Liver (tissue), 9 donors: Measurements from ENCODE around the gene RGCC. TPM values are rescaled to one million over a fixed set of nuclear protein-coding genes. Genes with fewer than 3 reads are reported as not detected.

Experiments
- DNase-seq: peaks from one replicate; pipeline ENCODE4 v3.0.0-alpha.2; 2017; ENCODE audit warnings: low spot score
- H3K27ac ChIP-seq, 2 donors: one replicate each; pipeline ENCODE4 v1.7.0; 2013; ENCODE audit warnings: inconsistent platforms in 2 of 2, low read length in 2 of 2, control low read depth in 1 of 2, low read depth in 1 of 2, mild to moderate bottlenecking in 1 of 2
- H3K27me3 ChIP-seq, 4 donors: one replicate each; pipeline versions ENCODE4 v1.6.1 to v1.7.0; 2013; ENCODE audit warnings: low read length in 3 of 4, inconsistent platforms in 1 of 4, mild to moderate bottlenecking in 1 of 4, moderate library complexity in 1 of 4; ENCODE audit not compliant: control insufficient read depth in 4 of 4, insufficient read depth in 4 of 4
- H3K36me3 ChIP-seq, 4 donors: one replicate each; pipeline versions ENCODE4 v1.6.1 to v1.7.0; 2013; ENCODE audit warnings: low read length in 3 of 4, mild to moderate bottlenecking in 3 of 4, low read depth in 1 of 4, moderate library complexity in 1 of 4; ENCODE audit not compliant: control insufficient read depth in 4 of 4, insufficient read depth in 3 of 4
- H3K4me1 ChIP-seq, 4 donors: one replicate each; pipeline versions ENCODE4 v1.6.1 to v1.7.0; 2013; ENCODE audit warnings: low read length in 3 of 4, mild to moderate bottlenecking in 3 of 4, moderate library complexity in 1 of 4; ENCODE audit not compliant: control insufficient read depth in 4 of 4, insufficient read depth in 4 of 4
- H3K4me3 ChIP-seq, 3 donors: one replicate each; pipeline versions ENCODE4 v1.6.1 to v1.7.0; 2013; ENCODE audit warnings: low read length in 3 of 3, control low read depth in 1 of 3, low read depth in 1 of 3, mild to moderate bottlenecking in 1 of 3
- H3K9ac ChIP-seq, 2 donors: one replicate each; pipeline ENCODE4 v1.7.0; 2013; ENCODE audit warnings: low read length in 2 of 2, mild to moderate bottlenecking in 2 of 2, moderate library complexity in 2 of 2, control low read depth in 1 of 2, low read depth in 1 of 2
- H3K9me3 ChIP-seq, 4 donors: one replicate each; pipeline versions ENCODE4 v1.6.1 to v1.7.0; 2013; ENCODE audit warnings: low read length in 3 of 4; ENCODE audit not compliant: control insufficient read depth in 4 of 4
- EGR1 ChIP-seq, 2 donors: IDR thresholded peaks; 2 replicates each; pipeline ENCODE4 v1.6.1; 2016 to 2018; ENCODE audit warnings: antibody characterized with exemption in 2 of 2, low read depth in 2 of 2
- FOXA1 ChIP-seq: IDR thresholded peaks from 2 replicates; pipeline ENCODE4 v1.6.1; 2016; ENCODE audit warnings: antibody characterized with exemption
- FOXA2 ChIP-seq: IDR thresholded peaks from 2 replicates; pipeline ENCODE4 v1.6.1; 2016; ENCODE audit warnings: antibody characterized with exemption
- GABPA ChIP-seq, 2 donors: IDR thresholded peaks in 1 of 2; conservative IDR thresholded peaks in 1 of 2; 2 replicates each; pipeline ENCODE4 v1.6.1; 2016; ENCODE audit warnings: antibody characterized with exemption in 2 of 2, mild to moderate bottlenecking in 1 of 2, moderate library complexity in 1 of 2
- HNF4A ChIP-seq, 2 donors: conservative IDR thresholded peaks; 2 replicates each; pipeline ENCODE4 v1.6.1; 2016; ENCODE audit warnings: antibody characterized with exemption in 2 of 2, mild to moderate bottlenecking in 2 of 2
- HNF4G ChIP-seq: IDR thresholded peaks from 2 replicates; pipeline ENCODE4 v1.6.1; 2016; ENCODE audit warnings: antibody characterized with exemption
- JUND ChIP-seq, 2 donors: IDR thresholded peaks; 2 replicates each; pipeline ENCODE4 v1.6.1; 2016; ENCODE audit warnings: antibody characterized with exemption in 2 of 2
- NR2F2 ChIP-seq: IDR thresholded peaks from 2 replicates; pipeline ENCODE4 v1.6.1; 2016; ENCODE audit warnings: antibody characterized with exemption
- RAD21 ChIP-seq, 2 donors: IDR thresholded peaks; 2 replicates each; pipeline ENCODE4 v1.6.1; 2016; ENCODE audit warnings: antibody characterized with exemption in 2 of 2, mild to moderate bottlenecking in 2 of 2
- RXRA ChIP-seq, 2 donors: IDR thresholded peaks; 2 replicates each; pipeline ENCODE4 v1.6.1; 2017 to 2018; ENCODE audit warnings: antibody characterized with exemption in 2 of 2, mild to moderate bottlenecking in 1 of 2
- SP1 ChIP-seq: IDR thresholded peaks from 2 replicates; pipeline ENCODE4 v1.6.1; 2018; ENCODE audit warnings: antibody characterized with exemption, mild to moderate bottlenecking
- TAF1 ChIP-seq: conservative IDR thresholded peaks from 2 replicates; pipeline ENCODE4 v1.6.1; 2016; ENCODE audit warnings: antibody characterized with exemption, mild to moderate bottlenecking
- YY1 ChIP-seq: IDR thresholded peaks from 2 replicates; pipeline ENCODE4 v1.6.1; 2016; ENCODE audit warnings: antibody characterized with exemption, mild to moderate bottlenecking
- WGBS: extraction: QIAGEN DNeasy Blood & Tissue Kit; methylation state at CpG from one replicate; pipeline ENCODE4 v1.1.7; 2013; 5-methylcytosine and 5-hydroxymethylcytosine counted together
- polyA plus RNA-seq, 2 donors: library from polyadenylated mRNA; stranded (reverse) in 1 of 2; unstranded in 1 of 2; fragments of 200-250 nt in 1 of 2; fragments of >200 nt in 1 of 2; fragmentation: Nextera tagmentation in 1 of 2; extraction: Ambion mirVana in 1 of 2; gene quantifications; one replicate each; pipeline versions ENCODE4 v1.2.1 to v1.2.3, GENCODE V29; 2013 to 2015
- total RNA-seq, 2 donors: library from RNA; depleted of rRNA; stranded (reverse); fragments of >200 nt; gene quantifications; one replicate each; pipeline ENCODE4 v1.2.3, GENCODE V29; 2014
- TF ChIP-seq, protein P1 (sequence below): IDR thresholded peaks from 2 replicates; pipeline ENCODE4 v1.6.1; 2016; ENCODE audit warnings: antibody characterized with exemption
- TF ChIP-seq, protein P2 (sequence below): fragments of 150-350 bp; IDR thresholded peaks from 2 replicates; pipeline ENCODE4 v1.5.1; 2017; ENCODE audit warnings: improper control_type of control experiment, low read depth, low read length; ENCODE audit not compliant: missing input control
- TF ChIP-seq, protein P3 (sequence below): IDR thresholded peaks from 2 replicates; pipeline ENCODE4 v1.6.1; 2016; ENCODE audit warnings: antibody characterized with exemption, mild to moderate bottlenecking
- TF ChIP-seq, protein P4 (sequence below): IDR thresholded peaks from 2 replicates; pipeline ENCODE4 v1.6.1; 2016; ENCODE audit warnings: antibody characterized with exemption
- TF ChIP-seq, protein P5 (sequence below): IDR thresholded peaks from 2 replicates; pipeline ENCODE4 v1.6.1; 2016; ENCODE audit warnings: antibody characterized with exemption
- donor health status: healthy.
- donor health status: healthy.
- donor health status: healthy.
- donor health status: healthy.
- donor health status: healthy.

RGCC gene
- total and polyA plus RNA-seq, 4 donors: 0.59 to 96.7 (median 1.3) TPM

DNA sequence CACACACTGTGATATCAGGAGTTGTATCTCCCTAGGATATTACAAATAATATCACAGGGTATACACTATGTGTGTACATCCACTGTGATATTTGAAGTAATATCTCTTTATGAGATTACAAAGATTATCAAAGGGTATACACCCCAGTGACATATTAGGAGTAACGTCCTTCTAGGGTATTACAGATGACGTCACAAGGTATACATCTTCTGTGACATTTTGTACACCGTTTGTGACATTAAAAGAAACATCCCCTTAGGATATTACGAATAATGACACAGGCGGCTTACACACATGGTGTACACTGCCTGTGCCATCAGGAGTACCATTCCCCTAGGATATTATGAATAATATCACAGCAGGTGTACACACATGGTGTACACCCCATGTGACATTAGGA, 13.4 kb upstream of the RGCC start:
- Histone ChIP-seq H3K27me3 (no peaks in the 10 kb centered on the region), H3K4me1 (no peaks in the 10 kb centered on the region), H3K36me3 (no peaks in the 10 kb centered on the region), H3K4me3 (no peak overlapping the region), H3K9me3 (no peaks in the 10 kb centered on the region), H3K9ac (no peak overlapping the region), H3K27ac (no peak overlapping the region)
- 85% methylated on average over 5 of the region's 5 CpGs for WGBS
- no peak for DNase-seq
- no peak for TF ChIP-seq NR2F2
- no peak for TF ChIP-seq RAD21 (IDR thresholded peaks at IDR 0.05)
- no peak for TF ChIP-seq HNF4A (conservative IDR thresholded peaks at IDR 0.05)
- TF ChIP-seq RXRA (IDR thresholded peaks at IDR 0.05): no peak
- TF ChIP-seq, protein P1, sequence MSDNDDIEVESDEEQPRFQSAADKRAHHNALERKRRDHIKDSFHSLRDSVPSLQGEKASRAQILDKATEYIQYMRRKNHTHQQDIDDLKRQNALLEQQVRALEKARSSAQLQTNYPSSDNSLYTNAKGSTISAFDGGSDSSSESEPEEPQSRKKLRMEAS: no peak
- TF ChIP-seq, protein P2, sequence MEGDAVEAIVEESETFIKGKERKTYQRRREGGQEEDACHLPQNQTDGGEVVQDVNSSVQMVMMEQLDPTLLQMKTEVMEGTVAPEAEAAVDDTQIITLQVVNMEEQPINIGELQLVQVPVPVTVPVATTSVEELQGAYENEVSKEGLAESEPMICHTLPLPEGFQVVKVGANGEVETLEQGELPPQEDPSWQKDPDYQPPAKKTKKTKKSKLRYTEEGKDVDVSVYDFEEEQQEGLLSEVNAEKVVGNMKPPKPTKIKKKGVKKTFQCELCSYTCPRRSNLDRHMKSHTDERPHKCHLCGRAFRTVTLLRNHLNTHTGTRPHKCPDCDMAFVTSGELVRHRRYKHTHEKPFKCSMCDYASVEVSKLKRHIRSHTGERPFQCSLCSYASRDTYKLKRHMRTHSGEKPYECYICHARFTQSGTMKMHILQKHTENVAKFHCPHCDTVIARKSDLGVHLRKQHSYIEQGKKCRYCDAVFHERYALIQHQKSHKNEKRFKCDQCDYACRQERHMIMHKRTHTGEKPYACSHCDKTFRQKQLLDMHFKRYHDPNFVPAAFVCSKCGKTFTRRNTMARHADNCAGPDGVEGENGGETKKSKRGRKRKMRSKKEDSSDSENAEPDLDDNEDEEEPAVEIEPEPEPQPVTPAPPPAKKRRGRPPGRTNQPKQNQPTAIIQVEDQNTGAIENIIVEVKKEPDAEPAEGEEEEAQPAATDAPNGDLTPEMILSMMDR: no peak
- TF ChIP-seq, protein P3, sequence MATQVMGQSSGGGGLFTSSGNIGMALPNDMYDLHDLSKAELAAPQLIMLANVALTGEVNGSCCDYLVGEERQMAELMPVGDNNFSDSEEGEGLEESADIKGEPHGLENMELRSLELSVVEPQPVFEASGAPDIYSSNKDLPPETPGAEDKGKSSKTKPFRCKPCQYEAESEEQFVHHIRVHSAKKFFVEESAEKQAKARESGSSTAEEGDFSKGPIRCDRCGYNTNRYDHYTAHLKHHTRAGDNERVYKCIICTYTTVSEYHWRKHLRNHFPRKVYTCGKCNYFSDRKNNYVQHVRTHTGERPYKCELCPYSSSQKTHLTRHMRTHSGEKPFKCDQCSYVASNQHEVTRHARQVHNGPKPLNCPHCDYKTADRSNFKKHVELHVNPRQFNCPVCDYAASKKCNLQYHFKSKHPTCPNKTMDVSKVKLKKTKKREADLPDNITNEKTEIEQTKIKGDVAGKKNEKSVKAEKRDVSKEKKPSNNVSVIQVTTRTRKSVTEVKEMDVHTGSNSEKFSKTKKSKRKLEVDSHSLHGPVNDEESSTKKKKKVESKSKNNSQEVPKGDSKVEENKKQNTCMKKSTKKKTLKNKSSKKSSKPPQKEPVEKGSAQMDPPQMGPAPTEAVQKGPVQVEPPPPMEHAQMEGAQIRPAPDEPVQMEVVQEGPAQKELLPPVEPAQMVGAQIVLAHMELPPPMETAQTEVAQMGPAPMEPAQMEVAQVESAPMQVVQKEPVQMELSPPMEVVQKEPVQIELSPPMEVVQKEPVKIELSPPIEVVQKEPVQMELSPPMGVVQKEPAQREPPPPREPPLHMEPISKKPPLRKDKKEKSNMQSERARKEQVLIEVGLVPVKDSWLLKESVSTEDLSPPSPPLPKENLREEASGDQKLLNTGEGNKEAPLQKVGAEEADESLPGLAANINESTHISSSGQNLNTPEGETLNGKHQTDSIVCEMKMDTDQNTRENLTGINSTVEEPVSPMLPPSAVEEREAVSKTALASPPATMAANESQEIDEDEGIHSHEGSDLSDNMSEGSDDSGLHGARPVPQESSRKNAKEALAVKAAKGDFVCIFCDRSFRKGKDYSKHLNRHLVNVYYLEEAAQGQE: no peak
- no peak for TF ChIP-seq FOXA1
- TF ChIP-seq TAF1: no peak
- no peak for TF ChIP-seq HNF4G
- TF ChIP-seq YY1: no peak
- TF ChIP-seq, protein P4, sequence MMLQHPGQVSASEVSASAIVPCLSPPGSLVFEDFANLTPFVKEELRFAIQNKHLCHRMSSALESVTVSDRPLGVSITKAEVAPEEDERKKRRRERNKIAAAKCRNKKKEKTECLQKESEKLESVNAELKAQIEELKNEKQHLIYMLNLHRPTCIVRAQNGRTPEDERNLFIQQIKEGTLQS: no peak
- no peak for TF ChIP-seq JUND (IDR thresholded peaks at IDR 0.05)
- TF ChIP-seq GABPA (IDR thresholded peaks at IDR 0.05 in 1 of 2, conservative IDR thresholded peaks at IDR 0.05 in 1 of 2): no peak
- no peak for TF ChIP-seq SP1
- TF ChIP-seq, protein P5, sequence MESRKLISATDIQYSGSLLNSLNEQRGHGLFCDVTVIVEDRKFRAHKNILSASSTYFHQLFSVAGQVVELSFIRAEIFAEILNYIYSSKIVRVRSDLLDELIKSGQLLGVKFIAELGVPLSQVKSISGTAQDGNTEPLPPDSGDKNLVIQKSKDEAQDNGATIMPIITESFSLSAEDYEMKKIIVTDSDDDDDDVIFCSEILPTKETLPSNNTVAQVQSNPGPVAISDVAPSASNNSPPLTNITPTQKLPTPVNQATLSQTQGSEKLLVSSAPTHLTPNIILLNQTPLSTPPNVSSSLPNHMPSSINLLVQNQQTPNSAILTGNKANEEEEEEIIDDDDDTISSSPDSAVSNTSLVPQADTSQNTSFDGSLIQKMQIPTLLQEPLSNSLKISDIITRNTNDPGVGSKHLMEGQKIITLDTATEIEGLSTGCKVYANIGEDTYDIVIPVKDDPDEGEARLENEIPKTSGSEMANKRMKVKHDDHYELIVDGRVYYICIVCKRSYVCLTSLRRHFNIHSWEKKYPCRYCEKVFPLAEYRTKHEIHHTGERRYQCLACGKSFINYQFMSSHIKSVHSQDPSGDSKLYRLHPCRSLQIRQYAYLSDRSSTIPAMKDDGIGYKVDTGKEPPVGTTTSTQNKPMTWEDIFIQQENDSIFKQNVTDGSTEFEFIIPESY: no peak
- no peak for TF ChIP-seq EGR1 (IDR thresholded peaks at IDR 0.05; ENCODE audit: low read depth in 2 of 2)
- TF ChIP-seq FOXA2: no peak
